ENCODE data around the gene HPCAL4.
A peak's percentile ranks its signal among the peaks of the same experiment; 100 is the strongest.

The HPCAL4 gene

GRCh38 chr1:39656391-39656790 is 34.8 kb downstream of the HPCAL4 start:
- Histone ChIP-seq H3K36me3 (ENCODE audit: control insufficient read depth, insufficient read depth, low read length) (no peaks in the 10 kb centered on the region), H3K27ac (ENCODE audit: insufficient read depth, low read length, poor library complexity, severe bottlenecking) (no peak overlapping the region), H3K27me3 (replicated peaks; ENCODE audit: control insufficient read depth, insufficient read depth, low read length, poor library complexity, severe bottlenecking) (no peaks in the 10 kb centered on the region), H3K4me1 (ENCODE audit: control insufficient read depth, insufficient read depth, low read length, poor library complexity, severe bottlenecking) (no peaks in the 10 kb centered on the region), H3K9me3 (ENCODE audit: control insufficient read depth, low read length) (no peaks in the 10 kb centered on the region), H3K4me3 (ENCODE audit: insufficient read depth, low read depth, low read length, poor library complexity, severe bottlenecking) (no peak overlapping the region)
- no peak for DNase-seq

GRCh38 chr1:39655578-39656268 is 35.5 kb downstream of the HPCAL4 start:
- no peak for DNase-seq
- H3K4me3 ChIP-seq (ENCODE audit: insufficient read depth, low read depth, low read length, poor library complexity, severe bottlenecking) = no peak overlapping the region
- H3K9me3 ChIP-seq (ENCODE audit: control insufficient read depth, low read length) = no peaks in the 10 kb centered on the region
- H3K27ac ChIP-seq (ENCODE audit: insufficient read depth, low read length, poor library complexity, severe bottlenecking) = no peak overlapping the region
- no peaks in the 10 kb centered on the region for H3K36me3 ChIP-seq (ENCODE audit: control insufficient read depth, insufficient read depth, low read length)
- H3K4me1 ChIP-seq (ENCODE audit: control insufficient read depth, insufficient read depth, low read length, poor library complexity, severe bottlenecking) = no peaks in the 10 kb centered on the region
- H3K27me3 ChIP-seq (replicated peaks; ENCODE audit: control insufficient read depth, insufficient read depth, low read length, poor library complexity, severe bottlenecking) = no peaks in the 10 kb centered on the region

GRCh38 chr1:39654291-39654690 is 36.9 kb downstream of the HPCAL4 start:
- no peak overlapping the region for H3K4me3 ChIP-seq (ENCODE audit: insufficient read depth, low read depth, low read length, poor library complexity, severe bottlenecking)
- H3K27ac ChIP-seq (ENCODE audit: insufficient read depth, low read length, poor library complexity, severe bottlenecking) = no peak overlapping the region
- H3K27me3 ChIP-seq (replicated peaks; ENCODE audit: control insufficient read depth, insufficient read depth, low read length, poor library complexity, severe bottlenecking) = no peaks in the 10 kb centered on the region
- H3K4me1 ChIP-seq (ENCODE audit: control insufficient read depth, insufficient read depth, low read length, poor library complexity, severe bottlenecking) = no peaks in the 10 kb centered on the region
- no peak for DNase-seq
- no peaks in the 10 kb centered on the region for H3K36me3 ChIP-seq (ENCODE audit: control insufficient read depth, insufficient read depth, low read length)
- H3K9me3 ChIP-seq (ENCODE audit: control insufficient read depth, low read length) = no peaks in the 10 kb centered on the region

GRCh38 chr1:39653546-39654031 is 37.6 kb downstream of the HPCAL4 start:
- H3K36me3 ChIP-seq (ENCODE audit: control insufficient read depth, insufficient read depth, low read length) = no peaks in the 10 kb centered on the region
- no peaks in the 10 kb centered on the region for H3K27me3 ChIP-seq (replicated peaks; ENCODE audit: control insufficient read depth, insufficient read depth, low read length, poor library complexity, severe bottlenecking)
- H3K4me1 ChIP-seq (ENCODE audit: control insufficient read depth, insufficient read depth, low read length, poor library complexity, severe bottlenecking) = no peaks in the 10 kb centered on the region
- H3K27ac ChIP-seq (ENCODE audit: insufficient read depth, low read length, poor library complexity, severe bottlenecking) = no peak overlapping the region
- DNase-seq = peak; percentile 28 to 53 (median 46)
- H3K4me3 ChIP-seq (ENCODE audit: insufficient read depth, low read depth, low read length, poor library complexity, severe bottlenecking) = no peak overlapping the region
- no peaks in the 10 kb centered on the region for H3K9me3 ChIP-seq (ENCODE audit: control insufficient read depth, low read length)

GRCh38 chr1:39652554-39652953 is 38.7 kb downstream of the HPCAL4 start:
- no peaks in the 10 kb centered on the region for H3K4me1 ChIP-seq (ENCODE audit: control insufficient read depth, insufficient read depth, low read length, poor library complexity, severe bottlenecking)
- H3K9me3 ChIP-seq (ENCODE audit: control insufficient read depth, low read length) = no peaks in the 10 kb centered on the region
- DNase-seq = no peak
- no peaks in the 10 kb centered on the region for H3K36me3 ChIP-seq (ENCODE audit: control insufficient read depth, insufficient read depth, low read length)
- no peaks in the 10 kb centered on the region for H3K27me3 ChIP-seq (replicated peaks; ENCODE audit: control insufficient read depth, insufficient read depth, low read length, poor library complexity, severe bottlenecking)
- no peak overlapping the region for H3K27ac ChIP-seq (ENCODE audit: insufficient read depth, low read length, poor library complexity, severe bottlenecking)
- no peak overlapping the region for H3K4me3 ChIP-seq (ENCODE audit: insufficient read depth, low read depth, low read length, poor library complexity, severe bottlenecking)

- H3K27me3 ChIP-seq (replicated peaks; ENCODE audit: control insufficient read depth, insufficient read depth, low read length, poor library complexity, severe bottlenecking) = no peaks in the 10 kb centered on the region
- H3K4me1 ChIP-seq (ENCODE audit: control insufficient read depth, insufficient read depth, low read length, poor library complexity, severe bottlenecking) = no peaks in the 10 kb centered on the region
Observed at GRCh38 chr1:39652105-39652504, 39.1 kb downstream of the HPCAL4 start.

GRCh38 chr1:39650431-39650830 is 40.8 kb downstream of the HPCAL4 start:
- no peaks in the 10 kb centered on the region for H3K9me3 ChIP-seq (ENCODE audit: control insufficient read depth, low read length)
- H3K27ac ChIP-seq (ENCODE audit: insufficient read depth, low read length, poor library complexity, severe bottlenecking) = no peak overlapping the region
- no peak for DNase-seq
- H3K27me3 ChIP-seq (replicated peaks; ENCODE audit: control insufficient read depth, insufficient read depth, low read length, poor library complexity, severe bottlenecking) = no peaks in the 10 kb centered on the region
- no peaks in the 10 kb centered on the region for H3K36me3 ChIP-seq (ENCODE audit: control insufficient read depth, insufficient read depth, low read length)
- no peaks in the 10 kb centered on the region for H3K4me1 ChIP-seq (ENCODE audit: control insufficient read depth, insufficient read depth, low read length, poor library complexity, severe bottlenecking)
- H3K4me3 ChIP-seq (ENCODE audit: insufficient read depth, low read depth, low read length, poor library complexity, severe bottlenecking) = no peak overlapping the region

More at GRCh38 chr1:39652105-39652504, 39.1 kb downstream of the HPCAL4 start:
- Histone ChIP-seq H3K9me3 (ENCODE audit: control insufficient read depth, low read length) (no peaks in the 10 kb centered on the region), H3K36me3 (ENCODE audit: control insufficient read depth, insufficient read depth, low read length) (no peaks in the 10 kb centered on the region), H3K27ac (ENCODE audit: insufficient read depth, low read length, poor library complexity, severe bottlenecking) (no peak overlapping the region), H3K4me3 (ENCODE audit: insufficient read depth, low read depth, low read length, poor library complexity, severe bottlenecking) (no peak overlapping the region)
- DNase-seq = no peak

GRCh38 chr1:39649636-39650185 is 41.5 kb downstream of the HPCAL4 start:
- H3K36me3 ChIP-seq (ENCODE audit: control insufficient read depth, insufficient read depth, low read length) = no peaks in the 10 kb centered on the region
- no peak overlapping the region for H3K27ac ChIP-seq (ENCODE audit: insufficient read depth, low read length, poor library complexity, severe bottlenecking)
- DNase-seq = no peak
- no peaks in the 10 kb centered on the region for H3K27me3 ChIP-seq (replicated peaks; ENCODE audit: control insufficient read depth, insufficient read depth, low read length, poor library complexity, severe bottlenecking)
- no peaks in the 10 kb centered on the region for H3K4me1 ChIP-seq (ENCODE audit: control insufficient read depth, insufficient read depth, low read length, poor library complexity, severe bottlenecking)
- no peaks in the 10 kb centered on the region for H3K9me3 ChIP-seq (ENCODE audit: control insufficient read depth, low read length)
- no peak overlapping the region for H3K4me3 ChIP-seq (ENCODE audit: insufficient read depth, low read depth, low read length, poor library complexity, severe bottlenecking)

- no peak for DNase-seq
- no peak overlapping the region for H3K4me3 ChIP-seq (ENCODE audit: insufficient read depth, low read depth, low read length, poor library complexity, severe bottlenecking)
- H3K27me3 ChIP-seq (replicated peaks; ENCODE audit: control insufficient read depth, insufficient read depth, low read length, poor library complexity, severe bottlenecking) = no peaks in the 10 kb centered on the region
- no peaks in the 10 kb centered on the region for H3K36me3 ChIP-seq (ENCODE audit: control insufficient read depth, insufficient read depth, low read length)
- no peaks in the 10 kb centered on the region for H3K9me3 ChIP-seq (ENCODE audit: control insufficient read depth, low read length)
- H3K27ac ChIP-seq (ENCODE audit: insufficient read depth, low read length, poor library complexity, severe bottlenecking) = no peak overlapping the region
- no peaks in the 10 kb centered on the region for H3K4me1 ChIP-seq (ENCODE audit: control insufficient read depth, insufficient read depth, low read length, poor library complexity, severe bottlenecking)
Observed at GRCh38 chr1:39648496-39648895, 42.7 kb downstream of the HPCAL4 start.

GRCh38 chr1:39647247-39647646 is 44.0 kb downstream of the HPCAL4 start:
- no peaks in the 10 kb centered on the region for H3K27me3 ChIP-seq (replicated peaks; ENCODE audit: control insufficient read depth, insufficient read depth, low read length, poor library complexity, severe bottlenecking)
- no peak for DNase-seq
- no peaks in the 10 kb centered on the region for H3K9me3 ChIP-seq (ENCODE audit: control insufficient read depth, low read length)
- no peaks in the 10 kb centered on the region for H3K4me1 ChIP-seq (ENCODE audit: control insufficient read depth, insufficient read depth, low read length, poor library complexity, severe bottlenecking)
- H3K4me3 ChIP-seq (ENCODE audit: insufficient read depth, low read depth, low read length, poor library complexity, severe bottlenecking) = no peak overlapping the region
- H3K36me3 ChIP-seq (ENCODE audit: control insufficient read depth, insufficient read depth, low read length) = no peaks in the 10 kb centered on the region
- no peak overlapping the region for H3K27ac ChIP-seq (ENCODE audit: insufficient read depth, low read length, poor library complexity, severe bottlenecking)
